Prostate gland (tissue), 2 donors: ENCODE measurements around the gene COL11A1.

ENCODE experiments used
- POLR2A ChIP-seq: fragments of 450-650 bp; IDR thresholded peaks from one replicate; pipeline ENCODE4 v1.6.1; 2016; ENCODE audit warnings: antibody characterized with exemption, mild to moderate bottlenecking
- TF ChIP-seq, protein P1 (sequence below), 4 experiments: fragments of 200-600 bp in 2 of 4; fragments of 450-650 bp in 2 of 4; sonication (generic) in 2 of 4; IDR thresholded peaks; 1 replicate in 3 of 4; 2 replicates in 1 of 4; pipeline ENCODE4 v1.5.1; 2016 to 2019; ENCODE audit warnings: antibody characterized with exemption in 4 of 4, mild to moderate bottlenecking in 2 of 4, moderate library complexity in 2 of 4

GRCh38 chr1:102858695-102859094 is 249.6 kb downstream of the COL11A1 start:
- TF ChIP-seq, protein P1, sequence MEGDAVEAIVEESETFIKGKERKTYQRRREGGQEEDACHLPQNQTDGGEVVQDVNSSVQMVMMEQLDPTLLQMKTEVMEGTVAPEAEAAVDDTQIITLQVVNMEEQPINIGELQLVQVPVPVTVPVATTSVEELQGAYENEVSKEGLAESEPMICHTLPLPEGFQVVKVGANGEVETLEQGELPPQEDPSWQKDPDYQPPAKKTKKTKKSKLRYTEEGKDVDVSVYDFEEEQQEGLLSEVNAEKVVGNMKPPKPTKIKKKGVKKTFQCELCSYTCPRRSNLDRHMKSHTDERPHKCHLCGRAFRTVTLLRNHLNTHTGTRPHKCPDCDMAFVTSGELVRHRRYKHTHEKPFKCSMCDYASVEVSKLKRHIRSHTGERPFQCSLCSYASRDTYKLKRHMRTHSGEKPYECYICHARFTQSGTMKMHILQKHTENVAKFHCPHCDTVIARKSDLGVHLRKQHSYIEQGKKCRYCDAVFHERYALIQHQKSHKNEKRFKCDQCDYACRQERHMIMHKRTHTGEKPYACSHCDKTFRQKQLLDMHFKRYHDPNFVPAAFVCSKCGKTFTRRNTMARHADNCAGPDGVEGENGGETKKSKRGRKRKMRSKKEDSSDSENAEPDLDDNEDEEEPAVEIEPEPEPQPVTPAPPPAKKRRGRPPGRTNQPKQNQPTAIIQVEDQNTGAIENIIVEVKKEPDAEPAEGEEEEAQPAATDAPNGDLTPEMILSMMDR (IDR thresholded peaks at IDR 0.05): no peak
- no peak for TF ChIP-seq POLR2A
